Panc1 (cell line): ENCODE measurements around the gene TAB3.

ENCODE experiments used
- CTCF ChIP-seq: fragments of 450-650 bp; IDR thresholded peaks from 2 replicates; pipeline ENCODE4 v1.5.1; 2017; ENCODE audit warnings: mild to moderate bottlenecking
- POLR2AphosphoS5 ChIP-seq: IDR thresholded peaks from 2 replicates; pipeline ENCODE4 v1.6.1; 2012; ENCODE audit warnings: mild to moderate bottlenecking, low read depth, low read length, moderate library complexity
- REST ChIP-seq, 2 experiments: IDR thresholded peaks; 2 replicates each; pipeline ENCODE4 v1.6.1; 2011 to 2012; ENCODE audit warnings: low read depth in 2 of 2, control low read depth in 1 of 2, low read length in 1 of 2, mild to moderate bottlenecking in 1 of 2, moderate library complexity in 1 of 2; ENCODE audit not compliant: insufficient read depth in 1 of 2

GRCh38 chrX:30804462-30804861 lies 84.6 kb downstream of the TAB3 start:
- TF ChIP-seq CTCF (no peak), POLR2AphosphoS5 (no peak), REST (IDR thresholded peaks at IDR 0.05; ENCODE audit: insufficient read depth in 1 of 2, low read depth in 2 of 2, low read length in 1 of 2) (no peak)
